Sigmoid colon (tissue), 4 donors: ENCODE measurements around the gene TCP11.

Source experiments
- CTCF ChIP-seq, 4 experiments: fragments of 450-650 bp in 3 of 4; fragments of 200-600 bp in 1 of 4; IDR thresholded peaks; one replicate each; pipeline ENCODE4 v1.5.1; 2016 to 2019; ENCODE audit warnings: antibody characterized with exemption in 4 of 4, mild to moderate bottlenecking in 3 of 4, moderate library complexity in 2 of 4
- EP300 ChIP-seq, 4 donors: sonication (generic); formaldehyde crosslinking; IDR thresholded peaks; one replicate each; pipeline ENCODE4 v1.6.1; 2017; ENCODE audit warnings: antibody characterized with exemption in 4 of 4
- POLR2A ChIP-seq, 2 donors: fragments of 450-650 bp; IDR thresholded peaks; one replicate each; pipeline ENCODE4 v1.6.1; 2016; ENCODE audit warnings: antibody characterized with exemption in 2 of 2, mild to moderate bottlenecking in 2 of 2, moderate library complexity in 2 of 2
- POLR2AphosphoS5 ChIP-seq, 4 donors: sonication (generic); formaldehyde crosslinking; IDR thresholded peaks; one replicate each; pipeline ENCODE4 v1.6.1; 2017; ENCODE audit warnings: antibody characterized with exemption in 4 of 4

- no peak for TF ChIP-seq CTCF (IDR thresholded peaks at IDR 0.05)
- TF ChIP-seq POLR2A (IDR thresholded peaks at IDR 0.05): no peak
- TF ChIP-seq POLR2AphosphoS5 (IDR thresholded peaks at IDR 0.05): no peak
- TF ChIP-seq EP300 (IDR thresholded peaks at IDR 0.05): no peak
Measured at GRCh38 chr6:35168461-35168861, 27.3 kb upstream of the TCP11 start.
